Measurements from ENCODE around the gene UBE3B.
"Not testable (repeated sequence)": the region's sequence is repeated elsewhere in the genome, so short reads cannot be mapped to it uniquely, and the experiment has no call there.

The UBE3B gene

GRCh38 chr12:109477185-109477962 lies at the start of gene UBE3B, which contains the start of gene KCTD10:
UBE3B (plus strand) TSS chr12:109477634; CDS start chr12:109483552, 5,918 bp downstream.
KCTD10 (minus strand) TSS chr12:109477300; CDS start chr12:109477262, 38 bp downstream.
- no peaks in the 10 kb centered on the region for H3K9me3 ChIP-seq
- H3K36me3 ChIP-seq (replicated peaks): peaks cover 7% of the 10 kb centered on the region
- H3K27me3 ChIP-seq (ENCODE audit: low read depth): no peaks in the 10 kb centered on the region
- peak; percentile 84 to 92 for DNase-seq (ENCODE audit: low spot score in 2 of 2)
- H3K4me1 ChIP-seq: peaks cover 5% of the 10 kb centered on the region; the same call in 1 of the 2 replicates
- in situ Hi-C loops (cut with MboI; ENCODE audit: low sequenced_read_pairs): no loop called here
- H3K4me3 ChIP-seq: peak within 1 kb of the TSS; percentile 97

- H3K27me3 ChIP-seq (ENCODE audit: low read depth): no peaks in the 10 kb centered on the region
- DNase-seq (ENCODE audit: low spot score in 2 of 2): peak; percentile 77 to 86
- H3K4me3 ChIP-seq: no peak overlapping the region
- in situ Hi-C loops (cut with MboI; ENCODE audit: low sequenced_read_pairs): no loop called here
- no peaks in the 10 kb centered on the region for H3K4me1 ChIP-seq
- H3K36me3 ChIP-seq (replicated peaks): no peaks in the 10 kb centered on the region
- no peaks in the 10 kb centered on the region for H3K9me3 ChIP-seq
Measured at GRCh38 chr12:109428037-109428629, 49.3 kb upstream of the UBE3B start.

GRCh38 chr12:109428804-109429203 lies 48.6 kb upstream of the UBE3B start:
- DNase-seq (ENCODE audit: low spot score in 2 of 2); H3K9me3 ChIP-seq; H3K4me1 ChIP-seq; in situ Hi-C loops (cut with MboI; ENCODE audit: low sequenced_read_pairs); H3K4me3 ChIP-seq; H3K36me3 ChIP-seq (replicated peaks); H3K27me3 ChIP-seq (ENCODE audit: low read depth): not testable (repeated sequence)

- in situ Hi-C loops (cut with MboI; ENCODE audit: low sequenced_read_pairs): loop anchor here (10.0 kb wide), 1 partner anchor 345 kb away; no protein-coding TSS in a partner anchor
- no peaks in the 10 kb centered on the region for H3K36me3 ChIP-seq (replicated peaks)
- no peak for DNase-seq (ENCODE audit: low spot score in 2 of 2)
- no peaks in the 10 kb centered on the region for H3K27me3 ChIP-seq (ENCODE audit: low read depth)
- no peaks in the 10 kb centered on the region for H3K4me1 ChIP-seq
- no peak overlapping the region for H3K4me3 ChIP-seq
- H3K9me3 ChIP-seq: no peaks in the 10 kb centered on the region
Measured at GRCh38 chr12:109430244-109430643, 47.2 kb upstream of the UBE3B start.

- no peaks in the 10 kb centered on the region for H3K36me3 ChIP-seq (replicated peaks)
- no peaks in the 10 kb centered on the region for H3K4me1 ChIP-seq
- no peaks in the 10 kb centered on the region for H3K27me3 ChIP-seq (ENCODE audit: low read depth)
- in situ Hi-C loops (cut with MboI; ENCODE audit: low sequenced_read_pairs): loop anchor here (10.0 kb wide), 1 partner anchor 342 kb away; no protein-coding TSS in a partner anchor
- no peak overlapping the region for H3K4me3 ChIP-seq
- no peak for DNase-seq (ENCODE audit: low spot score in 2 of 2)
- no peaks in the 10 kb centered on the region for H3K9me3 ChIP-seq
Measured at GRCh38 chr12:109432431-109432830, 45.0 kb upstream of the UBE3B start.

- Histone ChIP-seq H3K9me3 (no peaks in the 10 kb centered on the region), H3K4me1 (no peaks in the 10 kb centered on the region), H3K4me3 (no peak overlapping the region), H3K27me3 (ENCODE audit: low read depth) (no peaks in the 10 kb centered on the region), H3K36me3 (replicated peaks) (no peaks in the 10 kb centered on the region)
- peak; percentile 62 to 92 for DNase-seq (ENCODE audit: low spot score in 2 of 2)
- in situ Hi-C loops (cut with MboI; ENCODE audit: low sequenced_read_pairs): loop anchor here (10.0 kb wide), 1 partner anchor 342 kb away; no protein-coding TSS in a partner anchor
Measured at GRCh38 chr12:109432842-109433304, 44.6 kb upstream of the UBE3B start.

GRCh38 chr12:109433618-109434017 lies 43.8 kb upstream of the UBE3B start:
- peak in 1 of 2 experiments; percentile 53 for DNase-seq (ENCODE audit: low spot score in 2 of 2)
- no peaks in the 10 kb centered on the region for H3K27me3 ChIP-seq (ENCODE audit: low read depth)
- in situ Hi-C loops (cut with MboI; ENCODE audit: low sequenced_read_pairs): loop anchor here (10.0 kb wide), 1 partner anchor 341 kb away; no protein-coding TSS in a partner anchor
- H3K4me1 ChIP-seq: no peaks in the 10 kb centered on the region
- H3K36me3 ChIP-seq (replicated peaks): no peaks in the 10 kb centered on the region
- H3K9me3 ChIP-seq: no peaks in the 10 kb centered on the region
- no peak overlapping the region for H3K4me3 ChIP-seq

- no peaks in the 10 kb centered on the region for H3K27me3 ChIP-seq (ENCODE audit: low read depth)
- no peak for DNase-seq (ENCODE audit: low spot score in 2 of 2)
- in situ Hi-C loops (cut with MboI; ENCODE audit: low sequenced_read_pairs): loop anchor here (10.0 kb wide), 1 partner anchor 340 kb away; no protein-coding TSS in a partner anchor
- H3K4me1 ChIP-seq: no peaks in the 10 kb centered on the region
- H3K4me3 ChIP-seq: no peak overlapping the region
- no peaks in the 10 kb centered on the region for H3K9me3 ChIP-seq
- no peaks in the 10 kb centered on the region for H3K36me3 ChIP-seq (replicated peaks)
Measured at GRCh38 chr12:109434582-109434981, 42.9 kb upstream of the UBE3B start.

- H3K9me3 ChIP-seq: no peaks in the 10 kb centered on the region
- no peak for DNase-seq (ENCODE audit: low spot score in 2 of 2)
- in situ Hi-C loops (cut with MboI; ENCODE audit: low sequenced_read_pairs): loop anchor here (10.0 kb wide), 1 partner anchor 339 kb away; no protein-coding TSS in a partner anchor
- no peak overlapping the region for H3K4me3 ChIP-seq
- H3K36me3 ChIP-seq (replicated peaks): no peaks in the 10 kb centered on the region
- H3K27me3 ChIP-seq (ENCODE audit: low read depth): no peaks in the 10 kb centered on the region
- no peaks in the 10 kb centered on the region for H3K4me1 ChIP-seq
Measured at GRCh38 chr12:109435428-109436187, 41.8 kb upstream of the UBE3B start.

GRCh38 chr12:109436188-109436560 lies 41.3 kb upstream of the UBE3B start:
- Histone ChIP-seq H3K4me1 (no peaks in the 10 kb centered on the region), H3K27me3 (ENCODE audit: low read depth) (no peaks in the 10 kb centered on the region), H3K9me3 (no peaks in the 10 kb centered on the region), H3K4me3 (no peak overlapping the region), H3K36me3 (replicated peaks) (no peaks in the 10 kb centered on the region)
- in situ Hi-C loops (cut with MboI; ENCODE audit: low sequenced_read_pairs): loop anchor here (10.0 kb wide), 1 partner anchor 339 kb away; no protein-coding TSS in a partner anchor
- no peak for DNase-seq (ENCODE audit: low spot score in 2 of 2)

- Histone ChIP-seq H3K36me3 (replicated peaks) (no peaks in the 10 kb centered on the region), H3K27me3 (ENCODE audit: low read depth) (no peaks in the 10 kb centered on the region), H3K4me3 (no peak overlapping the region), H3K9me3 (no peaks in the 10 kb centered on the region), H3K4me1 (no peaks in the 10 kb centered on the region)
- in situ Hi-C loops (cut with MboI; ENCODE audit: low sequenced_read_pairs): loop anchor here (10.0 kb wide), 1 partner anchor 336 kb away; no protein-coding TSS in a partner anchor
- DNase-seq (ENCODE audit: low spot score in 2 of 2): no peak
Measured at GRCh38 chr12:109439181-109439580, 38.3 kb upstream of the UBE3B start.

- in situ Hi-C loops (cut with MboI; ENCODE audit: low sequenced_read_pairs): loop anchor here (10.0 kb wide), 1 partner anchor 335 kb away; no protein-coding TSS in a partner anchor
- H3K9me3 ChIP-seq: not testable (repeated sequence)
Measured at GRCh38 chr12:109439951-109440350, 37.5 kb upstream of the UBE3B start.

GRCh38 chr12:109440851-109441490 lies 36.5 kb upstream of the UBE3B start:
- in situ Hi-C loops (cut with MboI; ENCODE audit: low sequenced_read_pairs): no loop called here
- DNase-seq (ENCODE audit: low spot score in 2 of 2): peak in 1 of 2 experiments; percentile 23

More at GRCh38 chr12:109439951-109440350, 37.5 kb upstream of the UBE3B start:
- not testable (repeated sequence) for H3K36me3 ChIP-seq (replicated peaks); H3K4me1 ChIP-seq; H3K27me3 ChIP-seq (ENCODE audit: low read depth); DNase-seq (ENCODE audit: low spot score in 2 of 2); H3K4me3 ChIP-seq

More at GRCh38 chr12:109440851-109441490, 36.5 kb upstream of the UBE3B start:
- no peaks in the 10 kb centered on the region for H3K4me1 ChIP-seq
- H3K27me3 ChIP-seq (ENCODE audit: low read depth): no peaks in the 10 kb centered on the region
- H3K36me3 ChIP-seq (replicated peaks): no peaks in the 10 kb centered on the region
- H3K4me3 ChIP-seq: no peak overlapping the region
- H3K9me3 ChIP-seq: no peaks in the 10 kb centered on the region

Measured in HAP-1 (cell line).